Measurements from ENCODE around the gene R3HDM2. TPM values are rescaled to one million over a fixed set of nuclear protein-coding genes. Genes with fewer than 3 reads are reported as not detected.
A peak's percentile ranks its signal among the peaks of the same experiment; 100 is the strongest.

The R3HDM2 gene
- total RNA-seq, 2 experiments from 2014 or later, result 42.2 to 51.4 TPM

- no peak overlapping the region for H3K27ac Mint-ChIP-seq
- DNase-seq, result no peak
- H3K4me3 Mint-ChIP-seq, result no peak overlapping the region
- intact Hi-C loops (cut with micrococcal nuclease), result no loop called here
- peaks cover 3% of the 10 kb centered on the region for H3K36me3 Mint-ChIP-seq
- ChIA-PET POLR2A (interaction anchor here (0.6 kb wide), 1 partner anchor 20 kb away, joined by 3 read pairs; no protein-coding TSS in a partner anchor), CTCF (interaction anchor here (11.5 to 13.3 kb wide), 2 partner anchors 8 to 18 kb away, joined by 175 to 447 read pairs; partner anchors contain the start of gene NXPH4)
- no peaks in the 10 kb centered on the region for H3K9me3 Mint-ChIP-seq
- H3K4me1 Mint-ChIP-seq (ENCODE audit: low read depth), result peaks cover 28% of the 10 kb centered on the region
- H3K27me3 Mint-ChIP-seq, result peaks cover 83% of the 10 kb centered on the region
Measured at GRCh38 chr12:57222286-57223190, 208.3 kb downstream of the R3HDM2 start.

DNA sequence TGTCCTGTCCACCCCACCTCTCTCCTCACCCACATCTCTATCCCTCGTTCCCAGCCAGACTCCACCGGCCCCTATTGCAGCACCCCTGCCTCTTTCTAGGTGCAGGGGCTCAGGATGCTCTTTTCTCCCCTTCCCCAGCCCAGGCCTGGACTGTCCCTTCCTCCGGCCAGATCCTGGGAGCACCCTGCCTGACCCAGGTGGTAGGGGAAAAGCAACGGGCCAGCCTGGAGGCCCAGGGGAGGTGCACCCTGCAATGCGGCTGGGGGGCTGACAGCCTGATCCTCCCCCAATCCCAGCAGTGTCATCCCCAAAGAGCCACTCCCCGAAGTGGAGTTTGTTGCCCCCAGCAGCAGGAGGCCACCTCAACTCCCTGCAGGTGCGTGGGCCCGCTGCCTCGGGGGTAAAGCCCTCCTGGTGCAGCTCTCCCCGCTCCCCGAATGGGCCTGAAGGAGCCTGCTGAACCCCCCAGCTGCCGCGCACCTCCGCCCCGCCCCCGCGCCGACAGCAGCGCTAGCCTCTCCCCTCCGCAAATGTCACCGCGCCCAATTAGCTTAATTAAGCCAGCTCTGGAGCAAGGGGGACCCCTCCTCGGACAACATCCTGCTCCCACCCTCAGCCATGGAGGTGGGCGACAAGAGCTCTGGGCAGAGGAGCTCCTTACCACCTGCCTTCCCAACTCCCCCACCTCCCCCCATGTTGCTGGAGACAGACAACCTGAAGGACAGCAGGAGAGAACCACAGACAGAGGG is 209.5 kb downstream of the R3HDM2 start:
- DNase-seq, result no peak
- Mint-ChIP-seq H3K27ac (no peak overlapping the region), H3K27me3 (peaks cover 80% of the 10 kb centered on the region), H3K36me3 (peaks cover under 1% of the 10 kb centered on the region), H3K9me3 (no peaks in the 10 kb centered on the region), H3K4me3 (no peak overlapping the region), H3K4me1 (ENCODE audit: low read depth) (peaks cover 26% of the 10 kb centered on the region)
- POLR2A ChIA-PET, result interaction anchor here (1.1 kb wide), 1 partner anchor 8 kb away, joined by 3 read pairs; the partner anchor contains the start of gene SHMT2
- intact Hi-C loops (cut with micrococcal nuclease), result no loop called here
- CTCF ChIA-PET, result interaction anchor here (0.5 to 13.3 kb wide), 3 partner anchors 7 to 536 kb away, joined by 5 to 447 read pairs (median 175); partner anchors contain the start of gene NXPH4

DNA sequence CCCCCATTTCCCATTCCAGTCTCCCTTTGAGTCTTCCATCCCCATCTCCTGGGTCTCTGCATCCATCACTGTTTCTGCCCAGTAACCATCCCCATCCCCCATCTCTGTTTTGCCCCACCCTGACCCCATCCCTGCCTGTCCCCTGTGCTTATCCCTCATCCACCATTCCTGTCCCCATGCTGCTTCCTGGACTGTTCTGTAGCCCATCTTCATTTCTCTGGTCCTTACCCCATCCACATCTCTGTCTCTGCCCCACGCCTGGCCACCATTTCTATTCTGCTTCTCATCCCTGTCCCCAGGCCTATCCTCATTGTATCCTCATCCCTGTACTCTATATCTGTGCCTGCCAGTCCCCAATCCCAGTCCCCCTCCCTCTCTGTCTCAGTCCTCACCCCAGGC is 210.1 kb downstream of the R3HDM2 start:
- H3K36me3 Mint-ChIP-seq, result no peaks in the 10 kb centered on the region
- no peak overlapping the region for H3K27ac Mint-ChIP-seq
- no peaks in the 10 kb centered on the region for H3K9me3 Mint-ChIP-seq
- intact Hi-C loops (cut with micrococcal nuclease), result no loop called here
- ChIA-PET POLR2A (interaction anchor here (1.1 kb wide), 1 partner anchor 9 kb away, joined by 3 read pairs; the partner anchor contains the start of gene SHMT2), CTCF (interaction anchor here (11.5 to 13.3 kb wide), 2 partner anchors 6 to 20 kb away, joined by 175 to 447 read pairs; partner anchors contain the start of gene NXPH4)
- peaks cover 29% of the 10 kb centered on the region for H3K4me1 Mint-ChIP-seq (ENCODE audit: low read depth)
- DNase-seq, result no peak
- peaks cover 79% of the 10 kb centered on the region for H3K27me3 Mint-ChIP-seq
- H3K4me3 Mint-ChIP-seq, result no peak overlapping the region

DNA sequence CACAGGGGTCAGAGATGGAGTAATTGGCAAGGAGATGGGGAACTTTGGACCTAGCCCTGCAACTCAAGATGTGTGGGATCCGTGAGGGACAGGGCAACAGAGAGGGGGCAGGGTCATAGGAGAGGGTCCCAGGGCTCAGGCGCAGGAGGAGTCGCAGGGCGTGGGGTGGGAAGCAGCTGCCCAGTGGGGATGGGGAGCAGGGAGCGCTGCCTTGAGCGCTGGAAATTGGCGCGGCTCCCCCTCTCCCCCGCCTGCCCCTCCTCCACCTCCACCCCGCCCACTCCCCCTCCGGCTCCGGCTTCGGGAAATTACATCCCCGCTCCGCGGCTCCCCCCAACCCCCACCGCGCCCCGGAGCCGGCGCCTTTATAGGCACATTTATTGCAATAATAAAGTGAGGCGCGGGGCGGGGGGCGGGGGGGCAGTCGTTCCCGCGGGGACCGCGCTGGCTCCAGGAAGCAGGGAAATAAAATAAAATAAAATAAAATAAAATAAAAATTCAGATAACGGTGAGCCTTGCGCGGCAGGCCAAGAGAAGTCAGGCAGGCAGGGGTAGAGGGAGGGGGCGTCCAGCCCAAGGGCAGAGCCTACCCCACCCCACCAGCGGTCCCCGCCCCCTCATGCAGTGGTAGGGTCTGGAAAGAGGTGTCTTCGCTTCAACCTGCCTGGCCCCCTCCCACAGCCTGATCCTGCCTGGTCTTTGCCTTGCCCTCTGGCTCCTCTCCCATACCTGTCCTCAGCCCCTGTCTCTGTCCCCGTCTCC is 210.7 kb downstream of the R3HDM2 start:
- Mint-ChIP-seq H3K27ac (no peak overlapping the region), H3K4me3 (no peak overlapping the region), H3K4me1 (ENCODE audit: low read depth) (peaks cover 30% of the 10 kb centered on the region), H3K9me3 (no peaks in the 10 kb centered on the region), H3K36me3 (no peaks in the 10 kb centered on the region), H3K27me3 (peaks cover 81% of the 10 kb centered on the region)
- POLR2A ChIA-PET, result interaction anchor here (1.7 kb wide), 1 partner anchor 9 kb away, joined by 5 read pairs; the partner anchor contains the start of gene SHMT2
- CTCF ChIA-PET, result interaction anchor here (0.7 to 9.7 kb wide), 3 partner anchors 10 to 236 kb away, joined by 3 to 447 read pairs (median 4); partner anchors contain the start of gene SHMT2
- intact Hi-C loops (cut with micrococcal nuclease), result no loop called here
- no peak for DNase-seq

- ChIA-PET CTCF (interaction anchor here (0.7 to 9.7 kb wide), 3 partner anchors 10 to 236 kb away, joined by 3 to 447 read pairs (median 4); partner anchors contain the start of gene SHMT2), POLR2A (interaction anchor here (1.7 kb wide), 1 partner anchor 10 kb away, joined by 5 read pairs; the partner anchor contains the start of gene SHMT2)
- H3K27ac Mint-ChIP-seq, result no peak overlapping the region
- H3K27me3 Mint-ChIP-seq, result peaks cover 84% of the 10 kb centered on the region
- H3K4me3 Mint-ChIP-seq, result no peak overlapping the region
- peaks cover 29% of the 10 kb centered on the region for H3K4me1 Mint-ChIP-seq (ENCODE audit: low read depth)
- no peaks in the 10 kb centered on the region for H3K9me3 Mint-ChIP-seq
- no peaks in the 10 kb centered on the region for H3K36me3 Mint-ChIP-seq
- intact Hi-C loops (cut with micrococcal nuclease), result no loop called here
- no peak for DNase-seq
Measured at GRCh38 chr12:57219205-57219992, 211.4 kb downstream of the R3HDM2 start.

DNA sequence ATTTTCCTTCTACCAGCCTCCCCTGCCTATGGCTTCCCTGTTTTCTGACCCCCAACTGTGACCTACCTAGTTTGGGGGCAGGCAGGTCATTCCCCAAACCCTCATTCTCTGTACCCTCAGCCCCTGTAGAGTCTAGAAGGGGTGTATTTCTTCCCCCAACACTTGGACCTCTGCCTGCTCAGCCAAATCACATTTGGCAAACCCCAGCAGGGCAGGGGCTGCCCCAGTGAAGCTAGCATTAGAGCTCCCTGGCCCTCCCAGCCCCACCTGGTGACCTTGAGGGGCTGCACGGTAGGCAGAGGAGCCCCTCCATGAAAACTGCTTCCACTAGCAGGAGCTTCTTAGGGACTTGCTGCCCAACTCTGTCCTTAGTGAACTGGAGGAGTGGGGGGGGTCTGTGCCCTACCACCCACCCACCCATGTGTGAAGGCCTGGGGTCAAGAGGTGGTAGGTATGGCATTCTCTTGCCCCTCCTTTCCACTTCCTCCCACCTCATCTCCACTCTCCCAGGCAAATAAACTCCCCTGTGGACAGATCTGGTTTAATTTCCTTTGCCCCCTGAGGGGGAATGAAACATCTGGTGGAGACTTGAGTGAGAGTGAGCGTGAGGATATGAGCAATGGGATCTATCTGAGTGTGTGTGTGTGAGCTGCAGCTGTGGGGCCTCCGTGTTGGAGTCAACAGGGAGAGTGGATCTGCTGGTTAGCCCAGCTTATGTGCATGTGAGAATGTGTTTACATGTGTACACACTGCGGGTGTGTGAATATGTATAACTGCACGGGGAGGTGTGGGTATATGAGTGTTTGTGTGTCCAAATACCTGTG is 212.6 kb downstream of the R3HDM2 start:
- Mint-ChIP-seq H3K4me3 (no peak overlapping the region), H3K9me3 (no peaks in the 10 kb centered on the region), H3K27ac (no peak overlapping the region), H3K27me3 (peaks cover 86% of the 10 kb centered on the region), H3K4me1 (ENCODE audit: low read depth) (peaks cover 41% of the 10 kb centered on the region), H3K36me3 (no peaks in the 10 kb centered on the region)
- CTCF ChIA-PET, result interaction anchor here (9.7 kb wide), 1 partner anchor 24 kb away, joined by 447 read pairs; a partner anchor contains a TSS
- POLR2A ChIA-PET, result interaction anchor here (1.1 kb wide), 1 partner anchor 22 kb away, joined by 3 read pairs; no protein-coding TSS in a partner anchor
- DNase-seq, result no peak
- intact Hi-C loops (cut with micrococcal nuclease), result no loop called here

- ChIA-PET CTCF (interaction anchor here (0.6 to 9.7 kb wide), 3 partner anchors 9 to 35 kb away, joined by 3 to 447 read pairs (median 175); partner anchors contain the start of gene SHMT2), POLR2A (interaction anchor here (1.1 kb wide), 1 partner anchor 23 kb away, joined by 3 read pairs; no protein-coding TSS in a partner anchor)
- H3K27me3 Mint-ChIP-seq, result peaks cover 76% of the 10 kb centered on the region
- H3K36me3 Mint-ChIP-seq, result no peaks in the 10 kb centered on the region
- peaks cover 41% of the 10 kb centered on the region for H3K4me1 Mint-ChIP-seq (ENCODE audit: low read depth)
- H3K27ac Mint-ChIP-seq, result no peak overlapping the region
- H3K4me3 Mint-ChIP-seq, result peak overlapping the region; percentile 69
- DNase-seq, result no peak
- no peaks in the 10 kb centered on the region for H3K9me3 Mint-ChIP-seq
- intact Hi-C loops (cut with micrococcal nuclease), result no loop called here
Measured at GRCh38 chr12:57216921-57217879, 213.6 kb downstream of the R3HDM2 start.

- ChIA-PET POLR2A (interaction anchor here (1.1 kb wide), 1 partner anchor 17 kb away, joined by 3 read pairs; no protein-coding TSS in a partner anchor), CTCF (interaction anchor here (1.0 to 9.7 kb wide), 3 partner anchors 10 to 237 kb away, joined by 3 to 447 read pairs (median 175); partner anchors contain the start of gene SHMT2)
- Mint-ChIP-seq H3K4me3 (peak within 1 kb of the TSS; percentile 69), H3K9me3 (no peaks in the 10 kb centered on the region), H3K27ac (no peak within 1 kb of the TSS), H3K36me3 (no peaks in the 10 kb centered on the region), H3K4me1 (ENCODE audit: low read depth) (peaks cover 38% of the 10 kb centered on the region), H3K27me3 (peaks cover 67% of the 10 kb centered on the region)
- peak; percentile 61 for DNase-seq
- intact Hi-C loops (cut with micrococcal nuclease), result no loop called here
Measured at GRCh38 chr12:57216014-57216911, 214.6 kb downstream of the R3HDM2 start, which contains the start of gene NXPH4. NXPH4 (plus strand) TSS chr12:57216794; CDS start chr12:57216970, 176 bp downstream.
